Breast epithelium (tissue), 4 donors: ENCODE measurements around the gene CLEC3A. TPM values are rescaled to one million over a fixed set of nuclear protein-coding genes. Genes with fewer than 3 reads are reported as not detected.

Experiments used
- DNase-seq, 2 donors: peaks; one replicate each; pipeline ENCODE4 v3.0.0-alpha.2; 2019; ENCODE audit warnings: low spot score in 2 of 2
- H3K27ac ChIP-seq, 2 donors: fragments of 200-600 bp; sonication (generic) in 1 of 2; one replicate each; pipeline ENCODE4 v1.5.1; 2016 to 2019; ENCODE audit warnings: mild to moderate bottlenecking in 1 of 2
- H3K27me3 ChIP-seq, 2 donors: fragments of 200-600 bp; sonication (generic) in 1 of 2; one replicate each; pipeline versions ENCODE4 v1.5.1 to v1.6.0; 2017 to 2019; ENCODE audit warnings: control low read depth in 1 of 2, mild to moderate bottlenecking in 1 of 2
- H3K36me3 ChIP-seq: fragments of 200-600 bp; one replicate; pipeline ENCODE4 v1.5.1; 2019
- H3K4me1 ChIP-seq, 2 donors: fragments of 200-600 bp; sonication (generic); one replicate each; pipeline ENCODE4 v1.5.1; 2016 to 2019; ENCODE audit warnings: control low read depth in 1 of 2
- H3K4me3 ChIP-seq, 3 donors: fragments of 200-600 bp; sonication (generic); 1 replicate in 2 of 3; 2 replicates in 1 of 3; pipeline ENCODE4 v1.5.1; 2016 to 2019; ENCODE audit warnings: mild to moderate bottlenecking in 3 of 3, moderate library complexity in 2 of 3
- H3K9me3 ChIP-seq, 2 donors: fragments of 200-600 bp; sonication (generic) in 1 of 2; one replicate each; pipeline ENCODE4 v1.5.1; 2016 to 2019; ENCODE audit warnings: control low read depth in 1 of 2
- CTCF ChIP-seq, 3 donors: fragments of 450-650 bp; IDR thresholded peaks; one replicate each; pipeline ENCODE4 v1.5.1; 2016 to 2017; ENCODE audit warnings: antibody characterized with exemption in 3 of 3, mild to moderate bottlenecking in 3 of 3, moderate library complexity in 3 of 3
- POLR2A ChIP-seq: fragments of 450-650 bp; IDR thresholded peaks from one replicate; pipeline ENCODE4 v1.6.1; 2016; ENCODE audit warnings: antibody characterized with exemption, mild to moderate bottlenecking, moderate library complexity
- intact Hi-C: fragments of 100-400 bp; cut with DNase I; formaldehyde crosslinking; loops from one replicate; pipeline ENCODE4 v1.15.1; 2023; ENCODE audit warnings: low total_unique reads
- total RNA-seq, 3 donors: library from RNA; depleted of rRNA; stranded (reverse); fragments of >200 nt; gene quantifications; one replicate each; pipeline ENCODE4 v1.1.0, GENCODE V29; 2016

Gene CLEC3A
- total RNA-seq, 3 donors from 2014 or later = 0.66 TPM; not detected in 2

- Histone ChIP-seq H3K27ac (no peak overlapping the region), H3K4me3 (no peak overlapping the region), H3K36me3 (no peaks in the 10 kb centered on the region), H3K27me3 (no peaks in the 10 kb centered on the region), H3K9me3 (no peaks in the 10 kb centered on the region), H3K4me1 (no peaks in the 10 kb centered on the region)
- TF ChIP-seq POLR2A = no peak
- no peak for TF ChIP-seq CTCF (IDR thresholded peaks at IDR 0.05)
- no peak for DNase-seq
- intact Hi-C loops = no loop called here
Observed at GRCh38 chr16:78081341-78081740, 59.0 kb downstream of the CLEC3A start.

Other genes with a start within 250 kb of the CLEC3A start
- under 1 TPM in 2 of 3 donors, not detected in 1; 0.33 to 0.88 TPM for gene VAT1L, start 234.0 kb upstream of the CLEC3A start, total RNA-seq
- 10 to 100 TPM; 42.9 to 73.6 (median 43.4) TPM for gene WWOX, start 77.1 kb downstream of the CLEC3A start, total RNA-seq